Measurements from ENCODE around the gene C2CD4D. TPM values are rescaled to one million over a fixed set of nuclear protein-coding genes. Genes with fewer than 3 reads are reported as not detected.

Gene C2CD4D
- total RNA-seq, 2 experiments from 2014 or later, result 1.3 to 1.6 TPM

DNA sequence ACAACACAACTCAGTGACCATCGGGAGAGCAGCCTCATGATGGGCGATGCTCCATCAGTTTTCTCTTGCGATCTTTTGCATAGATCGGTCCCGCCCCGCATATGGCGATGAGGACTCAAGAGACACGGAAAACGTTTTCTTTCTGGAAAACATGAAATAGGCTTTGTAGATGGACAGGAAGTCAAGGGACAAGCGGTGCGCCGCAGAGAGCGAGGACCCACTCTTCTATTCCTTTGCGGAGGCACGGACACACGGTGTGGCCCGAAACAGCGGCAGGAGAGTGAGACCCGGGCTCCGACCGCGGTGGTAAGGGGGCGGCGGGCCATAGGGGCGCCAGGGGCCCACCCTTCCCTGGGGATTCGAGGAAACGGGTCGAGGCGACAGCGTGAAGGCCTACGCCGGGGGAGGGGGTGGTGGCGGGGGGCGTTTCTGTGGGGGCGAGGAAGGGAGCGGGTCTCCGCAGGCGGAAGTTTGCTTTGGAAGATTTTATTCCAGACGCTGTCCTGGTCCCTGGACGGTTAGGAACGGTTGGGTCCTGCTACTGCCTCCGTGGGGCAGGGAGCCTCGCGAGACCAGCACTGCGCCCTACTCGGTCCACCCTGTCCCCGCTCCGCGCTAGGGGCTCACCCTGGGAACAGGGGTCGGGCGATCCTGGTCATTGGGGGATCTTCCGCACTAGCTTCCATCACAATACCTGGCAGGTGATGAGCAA lies 48.5 kb downstream of the C2CD4D start:
- ATAC-seq (peak; percentile 1), DNase-seq (peak; percentile 29)
- H3K4me3 Mint-ChIP-seq, result peak overlapping the region; percentile 91
- ChIA-PET POLR2A (no interaction called here), CTCF (no interaction called here)
- H3K4me1 Mint-ChIP-seq (ENCODE audit: low read depth), result peaks cover 23% of the 10 kb centered on the region
- TF ChIP-seq, protein P1, sequence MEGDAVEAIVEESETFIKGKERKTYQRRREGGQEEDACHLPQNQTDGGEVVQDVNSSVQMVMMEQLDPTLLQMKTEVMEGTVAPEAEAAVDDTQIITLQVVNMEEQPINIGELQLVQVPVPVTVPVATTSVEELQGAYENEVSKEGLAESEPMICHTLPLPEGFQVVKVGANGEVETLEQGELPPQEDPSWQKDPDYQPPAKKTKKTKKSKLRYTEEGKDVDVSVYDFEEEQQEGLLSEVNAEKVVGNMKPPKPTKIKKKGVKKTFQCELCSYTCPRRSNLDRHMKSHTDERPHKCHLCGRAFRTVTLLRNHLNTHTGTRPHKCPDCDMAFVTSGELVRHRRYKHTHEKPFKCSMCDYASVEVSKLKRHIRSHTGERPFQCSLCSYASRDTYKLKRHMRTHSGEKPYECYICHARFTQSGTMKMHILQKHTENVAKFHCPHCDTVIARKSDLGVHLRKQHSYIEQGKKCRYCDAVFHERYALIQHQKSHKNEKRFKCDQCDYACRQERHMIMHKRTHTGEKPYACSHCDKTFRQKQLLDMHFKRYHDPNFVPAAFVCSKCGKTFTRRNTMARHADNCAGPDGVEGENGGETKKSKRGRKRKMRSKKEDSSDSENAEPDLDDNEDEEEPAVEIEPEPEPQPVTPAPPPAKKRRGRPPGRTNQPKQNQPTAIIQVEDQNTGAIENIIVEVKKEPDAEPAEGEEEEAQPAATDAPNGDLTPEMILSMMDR (IDR thresholded peaks at IDR 0.05), result no peak
- H3K27ac Mint-ChIP-seq, result peak overlapping the region; percentile 79
- H3K27me3 Mint-ChIP-seq, result no peaks in the 10 kb centered on the region
- intact Hi-C loops (cut with micrococcal nuclease), result loop anchor here (5.0 kb wide), 1 partner anchor 36 kb away; no protein-coding TSS in a partner anchor
- no peaks in the 10 kb centered on the region for H3K36me3 Mint-ChIP-seq (ENCODE audit: low read depth)
- H3K9me3 Mint-ChIP-seq, result no peaks in the 10 kb centered on the region

DNA sequence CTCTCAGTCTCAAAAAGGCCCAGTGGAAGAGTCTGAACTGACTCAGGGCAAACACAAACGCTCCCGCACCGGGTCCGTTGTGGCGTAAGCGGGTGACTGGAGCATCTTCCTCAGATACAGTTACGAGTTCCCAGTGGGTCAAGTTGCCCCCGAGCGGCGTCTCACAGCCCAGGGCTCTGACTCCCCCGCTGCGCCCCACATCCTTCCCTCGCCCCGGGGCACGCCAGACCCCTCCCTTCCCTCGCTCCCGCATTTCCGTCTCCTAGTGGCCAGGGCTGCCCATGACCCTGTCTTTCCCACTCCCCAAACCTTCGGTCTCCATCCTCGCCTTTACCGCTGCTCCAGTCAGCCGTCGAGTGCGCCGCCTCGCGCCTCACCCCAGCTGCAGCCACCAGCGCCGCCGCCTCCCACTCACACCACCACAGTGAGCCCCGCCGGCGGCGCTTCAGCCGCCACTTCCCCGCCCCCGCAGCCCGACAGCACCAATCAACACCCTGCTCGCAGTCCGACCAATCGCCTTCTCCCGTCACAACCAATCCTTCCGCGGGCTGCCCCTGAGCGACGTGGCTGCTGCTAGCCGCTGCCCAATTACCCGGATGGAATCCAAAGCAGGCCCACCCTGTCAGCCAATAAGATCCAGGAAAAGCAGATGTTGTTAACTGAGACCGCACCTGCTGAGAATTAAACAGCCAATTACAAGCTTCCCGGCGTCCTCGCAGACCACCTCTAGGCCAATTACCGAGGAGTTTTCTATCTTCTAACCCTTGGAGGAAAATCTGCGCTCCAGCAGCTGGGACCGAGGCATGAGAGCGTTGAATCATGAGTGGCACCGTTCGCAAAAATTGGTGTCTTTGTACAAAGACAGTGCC lies 49.3 kb downstream of the C2CD4D start, which contains the start of gene TDRKH:
Gene TDRKH (minus strand): TSS at position 430 of the 869 bp plus-strand sequence. CDS start 7,478 bp downstream, outside the sequence.
- intact Hi-C loops (cut with micrococcal nuclease), result loop anchor here (5.0 kb wide), 1 partner anchor 37 kb away; no protein-coding TSS in a partner anchor
- DNase-seq, result peak; percentile 99
- peak; percentile 99 for ATAC-seq
- peaks cover 23% of the 10 kb centered on the region for H3K4me1 Mint-ChIP-seq (ENCODE audit: low read depth)
- H3K4me3 Mint-ChIP-seq, result peak within 1 kb of the TSS; percentile 91
- ChIA-PET CTCF (interaction anchor here (1.0 to 2.3 kb wide), 6 partner anchors 8 to 256 kb away, joined by 3 to 12 read pairs (median 3); partner anchors contain the start of gene MRPL9), POLR2A (interaction anchor here (1.0 to 1.6 kb wide), 9 partner anchors 8 to 509 kb away, joined by 3 to 7 read pairs (median 3); partner anchors contain the start of genes MRPL9 and ZNF687)
- TF ChIP-seq, protein P1 (IDR thresholded peaks at IDR 0.05), result no peak
- H3K9me3 Mint-ChIP-seq, result no peaks in the 10 kb centered on the region
- no peaks in the 10 kb centered on the region for H3K27me3 Mint-ChIP-seq
- H3K36me3 Mint-ChIP-seq (ENCODE audit: low read depth), result no peaks in the 10 kb centered on the region
- peak within 1 kb of the TSS; percentile 79 for H3K27ac Mint-ChIP-seq

Other genes with a start within 250 kb of the C2CD4D start
- 10 to 100 TPM; 27.2 to 29.5 TPM for gene SNX27, start 227.8 kb downstream of the C2CD4D start, total RNA-seq
- gene CELF3, start 123.0 kb downstream of the C2CD4D start, total RNA-seq, result not detected
- gene RIIAD1, start 118.3 kb downstream of the C2CD4D start, total RNA-seq, result not detected
- gene MRPL9, start 76.3 kb downstream of the C2CD4D start, total RNA-seq, result 100 to 1,000 TPM; 121 to 141 TPM
- 10 to 100 TPM in 1 of 2 experiments, 1 to 10 TPM in 1; 9.7 to 10.5 TPM for gene TDRKH, start 49.3 kb downstream of the C2CD4D start, total RNA-seq
- not detected for gene LINGO4, start 34.4 kb downstream of the C2CD4D start, total RNA-seq
- gene RORC, start 8.0 kb downstream of the C2CD4D start, total RNA-seq, result 1 to 10 TPM; 1.3 to 1.5 TPM
- gene THEM5, start 13.9 kb upstream of the C2CD4D start, total RNA-seq, result not detected
- 10 to 100 TPM; 19.9 to 22.0 TPM for gene THEM4, start 69.7 kb upstream of the C2CD4D start, total RNA-seq
- 100 to 1,000 TPM; 208 to 220 TPM for gene S100A10, start 154.0 kb upstream of the C2CD4D start, total RNA-seq
- gene S100A11, start 197.2 kb upstream of the C2CD4D start, total RNA-seq, result 100 to 1,000 TPM; 131 to 144 TPM
- gene TCHHL1, start 249.2 kb upstream of the C2CD4D start, total RNA-seq, result not detected